ENCODE results near the gene MICU1. TPM values are rescaled to one million over a fixed set of nuclear protein-coding genes. Genes with fewer than 3 reads are reported as not detected.
"Not testable (repeated sequence)": the region's sequence is repeated elsewhere in the genome, so short reads cannot be mapped to it uniquely, and the experiment has no call there.

The MICU1 gene
- total and polyA plus RNA-seq, 8 donors, result 9.4 to 21.7 (median 12.6) TPM

- Histone ChIP-seq H3K27me3 (no peaks in the 10 kb centered on the region), H3K9me3 (no peaks in the 10 kb centered on the region), H3K36me3 (peaks cover 0 to 4% (median 0%) of the 10 kb centered on the region in 3 donors), H3K27ac (no peak overlapping the region), H3K4me1 (peaks cover 8 to 15% (median 13%) of the 10 kb centered on the region in 3 donors), H3K4me3 (no peak overlapping the region)
- FAIRE-seq (no peak), DNase-seq (no peak), ATAC-seq (no peak)
- intact Hi-C loops (cut with DNase I), result loop anchor here in 1 of 3 donors (10.0 kb wide), 2 partner anchors 295 to 445 kb away; no protein-coding TSS in a partner anchor
- WGBS, 2 donors, result 83 to 94% methylated on average over 2 of the region's 2 CpGs
- TF ChIP-seq, protein P1, sequence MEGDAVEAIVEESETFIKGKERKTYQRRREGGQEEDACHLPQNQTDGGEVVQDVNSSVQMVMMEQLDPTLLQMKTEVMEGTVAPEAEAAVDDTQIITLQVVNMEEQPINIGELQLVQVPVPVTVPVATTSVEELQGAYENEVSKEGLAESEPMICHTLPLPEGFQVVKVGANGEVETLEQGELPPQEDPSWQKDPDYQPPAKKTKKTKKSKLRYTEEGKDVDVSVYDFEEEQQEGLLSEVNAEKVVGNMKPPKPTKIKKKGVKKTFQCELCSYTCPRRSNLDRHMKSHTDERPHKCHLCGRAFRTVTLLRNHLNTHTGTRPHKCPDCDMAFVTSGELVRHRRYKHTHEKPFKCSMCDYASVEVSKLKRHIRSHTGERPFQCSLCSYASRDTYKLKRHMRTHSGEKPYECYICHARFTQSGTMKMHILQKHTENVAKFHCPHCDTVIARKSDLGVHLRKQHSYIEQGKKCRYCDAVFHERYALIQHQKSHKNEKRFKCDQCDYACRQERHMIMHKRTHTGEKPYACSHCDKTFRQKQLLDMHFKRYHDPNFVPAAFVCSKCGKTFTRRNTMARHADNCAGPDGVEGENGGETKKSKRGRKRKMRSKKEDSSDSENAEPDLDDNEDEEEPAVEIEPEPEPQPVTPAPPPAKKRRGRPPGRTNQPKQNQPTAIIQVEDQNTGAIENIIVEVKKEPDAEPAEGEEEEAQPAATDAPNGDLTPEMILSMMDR (IDR thresholded peaks at IDR 0.05), result no peak
Observed at GRCh38 chr10:72349438-72349837, 276.4 kb downstream of the MICU1 start.

DNA sequence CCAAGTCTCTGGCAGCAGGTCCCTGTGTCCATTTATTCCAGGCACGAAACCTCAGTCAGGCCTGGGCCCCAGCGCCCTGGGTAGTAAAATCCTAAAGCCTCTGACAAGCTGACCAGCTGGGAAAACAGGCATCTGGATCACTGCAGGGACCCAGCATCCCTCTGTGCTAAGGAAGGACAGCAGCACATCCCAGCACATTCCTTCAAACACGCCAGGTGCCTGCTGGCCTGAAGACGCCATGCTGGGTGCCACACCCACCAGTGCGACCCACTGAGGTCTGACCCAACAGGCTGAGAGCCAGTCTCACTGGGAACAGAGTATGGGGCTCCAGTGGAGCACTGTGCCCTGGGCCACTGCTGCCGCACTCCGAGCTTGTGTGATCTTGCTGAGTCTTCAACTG, 277.6 kb downstream of the MICU1 start:
- DNase-seq (no peak), FAIRE-seq (no peak), ATAC-seq (no peak)
- TF ChIP-seq, protein P1 (IDR thresholded peaks at IDR 0.05), result no peak
- H3K36me3 ChIP-seq, result peaks cover 0 to 10% (median 0%) of the 10 kb centered on the region in 3 donors
- intact Hi-C loops (cut with DNase I), result loop anchor here in 1 of 3 donors (10.0 kb wide), 2 partner anchors 293 to 443 kb away; no protein-coding TSS in a partner anchor
- peaks cover 5 to 13% (median 8%) of the 10 kb centered on the region in 3 donors for H3K4me1 ChIP-seq
- no peaks in the 10 kb centered on the region for H3K9me3 ChIP-seq
- H3K27ac ChIP-seq, result no peak overlapping the region
- H3K4me3 ChIP-seq, result no peak overlapping the region
- 89 to 91% methylated on average over 7 of the region's 7 CpGs for WGBS, 2 donors
- no peaks in the 10 kb centered on the region for H3K27me3 ChIP-seq

DNA sequence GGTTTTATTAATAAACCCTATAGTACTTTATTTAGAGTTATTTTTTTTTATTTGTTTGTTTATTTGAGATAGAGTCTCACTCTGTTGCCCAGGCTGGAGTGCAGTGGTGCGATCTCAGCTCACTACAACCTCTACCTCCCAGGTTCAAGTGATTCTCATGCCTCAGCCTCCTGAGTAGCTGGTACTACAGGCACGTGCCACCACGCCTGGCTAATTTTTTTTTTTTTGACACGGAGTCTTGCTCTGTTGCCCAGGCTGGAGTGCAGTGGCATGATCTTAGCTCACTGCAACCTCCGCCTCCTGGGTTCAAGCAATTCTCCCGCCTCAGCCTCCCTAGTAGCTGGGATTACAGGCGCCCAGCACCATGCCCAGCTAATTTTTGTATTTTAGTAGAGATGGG, 279.8 kb downstream of the MICU1 start:
- DNase-seq, FAIRE-seq, H3K27ac ChIP-seq, ATAC-seq, H3K4me3 ChIP-seq, H3K4me1 ChIP-seq, H3K9me3 ChIP-seq, H3K27me3 ChIP-seq: not testable (repeated sequence)
- H3K36me3 ChIP-seq, result peaks cover 0 to 19% (median 3%) of the 10 kb centered on the region in 3 donors
- intact Hi-C loops (cut with DNase I), result loop anchor here in 1 of 3 donors (10.0 kb wide), 2 partner anchors 291 to 441 kb away; no protein-coding TSS in a partner anchor
- WGBS, 2 donors, result 91 to 94% methylated on average over 7 of the region's 7 CpGs

DNA sequence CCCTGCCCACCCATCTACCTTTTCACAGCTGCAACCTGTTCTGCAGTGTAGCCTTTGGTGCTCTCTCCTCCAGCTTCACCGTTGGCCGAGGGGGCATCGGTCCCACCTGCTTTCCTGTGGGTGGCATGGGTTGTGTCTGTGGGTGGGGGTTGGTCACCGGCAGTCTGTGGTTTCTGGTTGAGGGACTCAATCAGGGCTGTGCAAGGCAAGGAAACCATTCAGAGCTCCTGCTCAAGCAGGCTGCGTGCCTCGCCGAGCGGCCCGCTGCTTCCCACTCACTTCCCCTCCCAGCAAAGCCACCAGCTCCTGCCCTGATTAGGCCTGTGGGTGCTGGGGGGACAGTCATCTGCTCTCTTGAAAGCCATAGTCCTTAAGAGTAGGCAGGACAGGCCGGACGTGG, 280.9 kb downstream of the MICU1 start:
- ATAC-seq, result no peak

GRCh38 chr10:72342911-72343310, 283.0 kb downstream of the MICU1 start:
- Histone ChIP-seq H3K4me1 (no peaks in the 10 kb centered on the region), H3K27ac (no peak overlapping the region), H3K36me3 (peaks cover 0 to 30% (median 3%) of the 10 kb centered on the region in 3 donors), H3K9me3 (no peaks in the 10 kb centered on the region), H3K27me3 (no peaks in the 10 kb centered on the region), H3K4me3 (no peak overlapping the region)
- FAIRE-seq (no peak), ATAC-seq (no peak), DNase-seq (no peak)
- intact Hi-C loops (cut with DNase I), result loop anchor here in 1 of 3 donors (10.0 kb wide), 2 partner anchors 288 to 438 kb away; no protein-coding TSS in a partner anchor
- TF ChIP-seq, protein P1 (IDR thresholded peaks at IDR 0.05), result no peak
- WGBS, 2 donors, result 90 to 100% methylated on average over 3 to 5 of the region's 5 CpGs

More for the DNA sequence above, 280.9 kb downstream of the MICU1 start:
- H3K27me3 ChIP-seq, result no peaks in the 10 kb centered on the region
- no peak overlapping the region for H3K4me3 ChIP-seq
- intact Hi-C loops (cut with DNase I), result loop anchor here in 1 of 3 donors (10.0 kb wide), 2 partner anchors 290 to 440 kb away; no protein-coding TSS in a partner anchor
- peaks cover 0 to 24% (median 3%) of the 10 kb centered on the region in 3 donors for H3K36me3 ChIP-seq
- H3K9me3 ChIP-seq, result no peaks in the 10 kb centered on the region
- FAIRE-seq (no peak), DNase-seq (peak in 1 of 6 donors; percentile 51)
- H3K4me1 ChIP-seq, result no peaks in the 10 kb centered on the region
- H3K27ac ChIP-seq, result no peak overlapping the region
- TF ChIP-seq, protein P1 (IDR thresholded peaks at IDR 0.05), result no peak
- 93 to 95% methylated on average over 11 of the region's 11 CpGs for WGBS, 2 donors
